Adipose tissue (tissue), 3 donors: ENCODE results near the gene TLE3. TPM values are rescaled to one million over a fixed set of nuclear protein-coding genes. Genes with fewer than 3 reads are reported as not detected.
"Not testable (repeated sequence)": the region's sequence is repeated elsewhere in the genome, so short reads cannot be mapped to it uniquely, and the experiment has no call there.

ENCODE experiments used
- H3K27ac ChIP-seq: one replicate; pipeline ENCODE4 v1.5.1; 2013; ENCODE audit warnings: low read depth, low read length
- WGBS, 3 donors: extraction: QIAGEN DNeasy Blood & Tissue Kit; methylation state at CpG; one replicate each; pipeline ENCODE4 v1.1.7; 2013; 5-methylcytosine and 5-hydroxymethylcytosine counted together
- polyA plus RNA-seq, 3 donors: library from polyadenylated mRNA; stranded (reverse); fragments of 200-250 nt; gene quantifications; one replicate each; pipeline ENCODE4 v1.2.3, GENCODE V29; 2013
- donor health status: healthy with polysubstance abuse.
- donor health status: Bipolar disorder and iron deficiency.
- donor health status: healthy.

Gene TLE3
- polyA plus RNA-seq: 10 to 100 TPM in 2 of 3 donors, 1 to 10 TPM in 1; 6.0 to 34.2 (median 31.4) TPM

- 0% methylated on average over 63 to 75 of the region's 77 CpGs for WGBS, 3 donors
- H3K27ac ChIP-seq: peak within 1 kb of the TSS; percentile 83
Measured at GRCh38 chr15:70097321-70098152, at the start of gene TLE3. TSS of gene TLE3 (minus strand) at chr15:70097917. CDS start at chr15:70096798, 1,119 bp downstream.

DNA sequence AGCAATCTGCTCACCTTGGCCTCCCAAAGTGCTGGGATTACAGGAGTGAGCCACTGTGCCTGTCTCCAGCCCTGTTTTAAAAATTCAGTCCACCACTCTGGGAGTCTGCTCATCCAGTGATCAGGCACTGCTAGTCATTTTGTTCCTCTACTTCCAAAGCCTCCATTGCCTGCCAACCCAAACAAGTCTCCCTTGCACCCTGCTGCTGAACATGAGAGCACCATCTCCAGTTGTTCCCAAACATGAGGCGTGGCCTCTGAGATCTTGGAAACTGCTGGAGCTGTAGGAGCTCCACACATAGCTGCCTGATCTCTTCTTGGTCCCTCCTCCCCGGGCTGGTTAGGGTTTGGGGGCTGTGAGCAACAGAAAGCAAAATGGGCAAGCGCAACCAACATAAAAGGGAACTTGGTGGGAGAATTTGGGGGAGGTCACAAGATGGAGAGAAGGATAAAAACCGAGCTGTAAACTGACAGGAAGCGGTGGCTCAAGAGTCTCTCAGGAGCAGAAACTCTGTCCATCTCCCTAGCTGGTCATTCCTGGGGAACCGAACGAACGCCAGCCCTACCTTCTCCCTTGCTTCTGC lies 49.6 kb upstream of the TLE3 start:
- H3K27ac ChIP-seq: no peak overlapping the region
- 57 to 92% (median 61%) methylated on average over 8 of the region's 8 CpGs for WGBS, 3 donors

DNA sequence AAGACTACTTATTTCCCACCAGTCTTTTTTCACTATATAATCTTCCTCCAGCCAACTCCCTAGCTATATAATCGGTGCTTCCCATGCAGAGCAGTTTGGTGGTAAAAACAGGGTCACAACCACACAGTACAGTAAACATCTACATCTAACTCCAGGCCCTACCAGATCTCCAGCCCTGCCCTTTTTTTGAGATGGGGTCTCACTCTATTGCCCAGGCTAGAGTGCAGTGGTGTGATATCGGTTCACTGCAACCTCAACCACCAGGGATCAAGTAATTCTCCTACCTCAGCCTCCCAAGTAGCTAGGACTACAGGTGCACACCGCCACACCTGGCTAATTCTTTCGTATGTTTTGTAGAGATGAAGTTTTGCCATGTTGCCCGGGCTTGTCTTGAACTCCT lies 49.1 kb upstream of the TLE3 start:
- H3K27ac ChIP-seq: no peak overlapping the region
- WGBS, 3 donors: 95 to 98% (median 96%) methylated on average over 5 of the region's 5 CpGs

GRCh38 chr15:70146162-70146561 lies 48.4 kb upstream of the TLE3 start:
- H3K27ac ChIP-seq: no peak overlapping the region

DNA sequence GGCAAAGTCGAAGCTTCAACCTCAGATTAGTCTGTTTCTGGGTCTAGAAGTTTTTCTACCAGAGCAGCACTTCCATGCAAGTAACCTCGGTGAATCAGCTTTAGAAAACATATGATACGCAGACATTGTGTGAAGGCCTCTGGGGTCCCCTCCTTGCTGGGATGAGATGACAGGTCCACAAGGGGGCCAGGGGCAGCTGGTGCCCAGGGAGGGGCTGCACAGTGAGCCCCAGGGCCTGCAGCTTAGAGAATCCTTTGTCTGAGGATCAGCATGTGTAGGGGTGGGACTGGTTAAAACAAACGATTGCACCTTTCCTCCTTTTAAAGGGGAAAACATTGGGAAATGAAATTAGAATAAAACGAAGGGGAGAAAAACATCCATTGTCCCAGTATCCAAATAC lies 47.5 kb upstream of the TLE3 start:
- WGBS, 3 donors: 81 to 85% (median 84%) methylated on average over 5 of the region's 5 CpGs

DNA sequence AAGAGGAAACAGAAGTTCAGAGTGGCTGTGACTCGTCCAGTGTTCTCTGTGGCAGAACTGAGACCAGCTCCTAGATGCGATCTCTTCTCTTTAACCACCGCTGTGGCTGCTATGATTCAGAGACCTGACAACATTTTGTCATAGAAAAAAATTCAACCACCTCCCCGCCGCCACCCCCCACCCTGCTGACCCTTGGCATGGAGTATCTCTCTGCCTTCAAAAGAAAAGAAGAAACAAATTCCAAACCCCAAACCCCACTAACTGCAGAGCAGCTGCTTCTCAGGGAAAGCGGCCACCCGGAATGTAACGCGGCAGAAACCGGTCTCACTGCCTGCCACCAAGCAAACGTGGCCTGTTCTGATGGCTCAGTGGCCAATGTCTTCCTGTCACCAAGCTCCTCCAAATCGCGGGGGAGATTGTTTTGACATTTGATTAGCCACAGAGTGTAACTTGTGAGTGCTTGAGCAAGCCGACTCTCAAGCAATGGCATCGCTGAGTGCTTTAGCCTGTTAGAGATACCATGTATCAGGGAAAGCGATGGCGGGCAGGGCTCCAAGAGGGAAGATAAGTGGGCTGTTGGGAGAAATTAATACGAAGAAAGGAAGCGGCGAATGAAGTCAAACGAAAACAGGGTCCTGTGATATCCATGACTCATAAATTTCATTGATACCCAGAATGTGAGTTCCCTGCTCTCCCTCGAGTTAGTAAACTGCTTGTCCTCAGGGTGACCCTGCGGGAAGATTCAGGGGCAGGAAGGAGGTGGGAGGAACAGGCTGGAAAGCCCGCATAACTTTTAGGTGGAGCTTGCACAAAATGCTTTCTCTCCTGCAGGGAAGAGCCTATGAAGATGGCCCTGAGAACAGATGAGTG lies 44.8 kb upstream of the TLE3 start:
- WGBS, 3 donors: 37 to 73% (median 43%) methylated on average over 24 of the region's 24 CpGs
- H3K27ac ChIP-seq: no peak overlapping the region

More for the DNA sequence above, 47.5 kb upstream of the TLE3 start:
- no peak overlapping the region for H3K27ac ChIP-seq

GRCh38 chr15:70142072-70142321 lies 44.3 kb upstream of the TLE3 start:
- H3K27ac ChIP-seq: no peak overlapping the region

DNA sequence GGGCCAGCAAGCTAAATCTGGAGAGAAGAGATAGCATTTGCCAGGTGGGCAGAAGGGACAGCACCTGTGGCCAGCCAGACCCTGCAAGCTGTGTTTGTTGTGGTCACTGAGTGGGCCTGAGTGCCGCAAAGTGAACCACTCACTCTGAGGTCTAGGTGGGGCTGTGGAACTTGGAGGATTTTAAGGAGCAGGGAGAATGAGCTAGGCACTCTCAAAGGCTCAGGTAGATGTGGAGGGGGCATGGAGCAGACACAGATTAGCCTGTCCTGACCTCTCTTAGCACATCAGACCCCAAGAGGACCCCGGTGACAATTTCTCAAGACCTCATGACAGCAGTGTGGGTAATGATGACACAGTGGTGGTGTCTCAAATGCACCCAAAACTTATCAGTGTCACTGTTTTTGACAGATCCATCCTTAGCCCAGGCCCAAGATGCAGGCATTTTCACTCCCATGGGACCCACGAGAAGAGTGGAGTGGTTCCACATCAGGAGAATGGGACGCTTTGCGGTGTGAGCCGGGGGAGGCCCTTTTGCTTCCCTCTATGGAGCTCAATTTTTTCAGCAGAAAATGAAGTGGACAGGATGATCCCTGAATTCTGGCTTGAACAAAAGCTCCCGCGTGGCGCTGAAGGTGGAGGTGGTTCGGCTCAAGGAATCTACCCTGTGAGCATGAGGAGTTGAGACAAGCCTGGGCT lies 43.8 kb upstream of the TLE3 start:
- no peak overlapping the region for H3K27ac ChIP-seq

GRCh38 chr15:70140543-70141375 lies 43.0 kb upstream of the TLE3 start:
- WGBS, 3 donors: 27 to 40% (median 36%) methylated on average over 12 of the region's 12 CpGs
- H3K27ac ChIP-seq: no peak overlapping the region

More for the DNA sequence above, 43.8 kb upstream of the TLE3 start:
- 86 to 94% (median 87%) methylated on average over 10 of the region's 10 CpGs for WGBS, 3 donors

DNA sequence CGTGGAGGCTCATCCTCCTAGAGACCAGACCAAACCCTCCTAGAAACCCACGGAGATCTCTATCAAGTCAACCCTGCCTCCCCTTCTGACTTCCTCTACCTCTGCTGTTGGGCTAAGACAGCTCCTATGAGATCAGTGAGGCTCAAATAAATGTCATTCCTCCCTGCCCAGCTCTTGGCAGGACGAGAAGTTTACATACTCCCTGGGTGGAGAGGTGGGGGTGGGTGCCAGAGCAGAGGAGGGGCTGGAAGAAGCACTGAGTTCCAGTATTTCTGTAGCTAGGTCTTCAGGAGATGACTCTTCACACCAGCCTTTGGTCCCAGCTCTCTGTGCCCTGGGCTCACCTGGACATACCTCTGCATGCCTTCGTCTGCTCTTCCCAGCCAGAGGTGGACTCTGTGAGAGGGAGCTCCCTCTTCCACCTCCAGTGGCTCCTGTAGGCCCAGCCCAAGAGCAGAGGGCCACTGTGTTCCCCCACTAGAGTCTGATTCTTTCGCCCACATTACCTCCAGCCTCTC lies 42.4 kb upstream of the TLE3 start:
- WGBS, 3 donors: 80 to 87% (median 81%) methylated on average over 5 of the region's 5 CpGs
- no peak overlapping the region for H3K27ac ChIP-seq

DNA sequence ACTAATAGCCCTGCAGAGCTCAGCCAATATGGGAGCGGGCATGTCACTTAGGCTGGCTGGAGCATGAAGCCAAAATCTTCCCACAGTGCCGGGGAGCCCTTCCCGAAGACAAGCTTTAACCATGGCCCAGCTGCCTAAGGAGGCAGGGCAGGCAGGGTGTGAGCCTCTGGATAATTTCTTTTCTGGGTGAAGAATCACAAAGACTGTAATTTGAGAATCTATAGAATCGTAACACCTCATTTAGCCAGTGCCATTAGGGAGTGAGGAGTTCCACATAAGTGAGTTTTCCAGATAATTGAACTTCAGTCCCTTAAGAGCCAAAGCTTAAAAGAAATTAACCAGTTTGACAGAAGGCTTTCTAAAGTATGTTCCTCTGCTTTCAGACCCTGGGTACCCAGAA lies 40.2 kb upstream of the TLE3 start:
- H3K27ac ChIP-seq: no peak overlapping the region
- 96 to 100% (median 99%) methylated on average over 4 of the region's 4 CpGs for WGBS, 3 donors

GRCh38 chr15:70137021-70137420 lies 39.3 kb upstream of the TLE3 start:
- 95 to 100% (median 100%) methylated on average over 1 of the region's 1 CpG for WGBS, 3 donors
- H3K27ac ChIP-seq: not testable (repeated sequence)

GRCh38 chr15:70133781-70134421 lies 36.2 kb upstream of the TLE3 start:
- 86 to 96% (median 88%) methylated on average over 7 of the region's 7 CpGs for WGBS, 3 donors
- no peak overlapping the region for H3K27ac ChIP-seq

- WGBS, 3 donors: 28 to 71% (median 64%) methylated on average over 6 of the region's 6 CpGs
- H3K27ac ChIP-seq: no peak overlapping the region
Measured at GRCh38 chr15:70133296-70133695, 35.6 kb upstream of the TLE3 start.

DNA sequence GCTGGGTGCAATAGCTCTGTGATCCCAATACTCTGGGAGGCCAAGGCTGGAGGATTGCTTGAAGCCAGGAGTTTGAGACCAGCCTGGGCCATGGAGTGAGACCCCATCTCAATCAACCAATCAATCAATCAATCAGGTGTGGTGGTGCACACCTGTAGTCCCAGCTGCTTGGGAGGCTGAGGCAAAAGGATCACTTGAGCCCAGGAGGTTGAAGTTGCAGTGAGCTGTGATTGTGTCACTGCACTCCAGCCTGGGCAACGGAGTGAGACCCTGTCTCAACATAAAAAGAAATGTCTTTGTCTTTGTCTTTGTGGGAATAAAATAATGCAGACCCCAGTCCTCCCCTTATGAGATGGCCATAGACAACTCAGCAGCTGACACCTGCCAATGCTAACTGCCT lies 34.9 kb upstream of the TLE3 start:
- 90 to 95% (median 93%) methylated on average over 1 of the region's 1 CpG for whole genome bisulfite sequencing, 3 donors
- H3K27ac ChIP-seq: no peak overlapping the region

GRCh38 chr15:70132139-70132538 lies 34.4 kb upstream of the TLE3 start:
- no peak overlapping the region for H3K27ac ChIP-seq
- 62 to 91% (median 64%) methylated on average over 4 of the region's 4 CpGs for WGBS, 3 donors

- H3K27ac ChIP-seq: no peak overlapping the region
- 70 to 82% (median 78%) methylated on average over 4 of the region's 4 CpGs for WGBS, 3 donors
Measured at GRCh38 chr15:70128414-70129140, 30.9 kb upstream of the TLE3 start.
